HG03159 (cell line): Measurements from ENCODE around the gene CHRNA9.

Experiments
- ATAC-seq: cut with Tn5 transposase; IDR thresholded peaks from one replicate; pipeline ENCODE4 v1.9.1; 2021; ENCODE audit warnings: mild to moderate bottlenecking, moderate library complexity; ENCODE audit not compliant: unreplicated experiment

CHRNA9 gene

GRCh38 chr4:40337051-40337450 lies 1.9 kb downstream of the CHRNA9 start:
- ATAC-seq = no peak

- no peak for ATAC-seq
Measured at GRCh38 chr4:40337523-40337922, 2.4 kb downstream of the CHRNA9 start.

DNA sequence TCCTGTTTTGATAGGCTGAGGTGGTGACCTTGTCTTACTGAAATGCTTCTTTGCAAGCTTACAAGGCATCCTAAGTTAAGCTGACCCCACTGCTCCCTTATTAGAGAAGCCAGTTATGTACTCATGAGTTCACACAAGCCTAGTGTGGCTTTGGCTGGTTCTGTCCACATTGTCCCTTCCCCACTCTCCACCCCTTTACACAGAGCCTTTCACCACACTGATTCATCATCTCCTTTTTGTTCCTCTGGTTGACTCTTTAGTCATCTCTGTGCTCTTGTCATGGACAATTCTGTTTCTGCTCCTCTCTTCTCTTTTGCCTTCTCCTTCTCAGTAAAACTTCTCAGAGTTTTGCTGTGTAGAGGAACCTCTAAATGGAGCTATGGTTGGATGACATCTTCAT lies 4.9 kb downstream of the CHRNA9 start:
- ATAC-seq = no peak

GRCh38 chr4:40347472-40347871 lies 12.3 kb downstream of the CHRNA9 start:
- ATAC-seq = no peak

DNA sequence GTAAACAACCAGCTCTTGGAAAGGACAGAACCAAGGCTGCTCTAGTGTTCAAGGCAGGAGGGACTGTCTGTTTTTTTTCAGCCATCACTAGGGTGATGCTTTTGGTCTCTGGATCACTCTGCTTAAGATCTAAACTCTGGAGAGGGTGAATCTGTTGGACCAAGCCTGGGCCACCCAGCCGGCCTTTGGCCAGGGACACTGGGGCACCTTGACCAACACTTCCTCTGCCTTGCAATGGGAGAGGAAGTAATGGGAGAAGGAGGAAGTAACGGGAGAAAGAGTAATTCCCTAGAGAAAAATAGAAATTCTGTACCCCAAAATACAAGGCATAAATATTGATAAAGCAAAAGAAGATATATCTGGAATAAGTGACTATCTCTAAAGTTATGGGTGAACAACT lies 12.9 kb downstream of the CHRNA9 start:
- ATAC-seq = no peak

GRCh38 chr4:40349561-40350198 lies 14.5 kb downstream of the CHRNA9 start:
- ATAC-seq = no peak

GRCh38 chr4:40350627-40351227 lies 15.6 kb downstream of the CHRNA9 start:
- no peak for ATAC-seq

DNA sequence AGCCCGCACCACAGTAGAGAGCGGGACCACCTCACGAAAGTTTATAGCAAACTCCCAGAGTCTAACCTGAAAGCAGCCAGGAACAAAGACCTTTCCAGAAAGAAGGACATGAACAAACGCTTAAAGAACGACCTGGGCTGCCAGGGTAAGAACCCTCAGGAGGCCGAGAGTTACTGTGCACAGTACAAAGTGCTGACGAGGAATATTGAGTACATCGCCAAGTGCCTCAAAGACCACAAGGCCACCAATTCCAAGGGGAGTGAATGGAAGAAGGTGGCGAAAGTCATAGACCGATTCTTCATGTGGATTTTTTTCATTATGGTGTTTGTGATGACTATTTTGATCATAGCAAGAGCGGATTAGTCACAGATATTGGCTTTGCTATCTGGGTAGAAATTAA lies 19.0 kb downstream of the CHRNA9 start:
- no peak for ATAC-seq

DNA sequence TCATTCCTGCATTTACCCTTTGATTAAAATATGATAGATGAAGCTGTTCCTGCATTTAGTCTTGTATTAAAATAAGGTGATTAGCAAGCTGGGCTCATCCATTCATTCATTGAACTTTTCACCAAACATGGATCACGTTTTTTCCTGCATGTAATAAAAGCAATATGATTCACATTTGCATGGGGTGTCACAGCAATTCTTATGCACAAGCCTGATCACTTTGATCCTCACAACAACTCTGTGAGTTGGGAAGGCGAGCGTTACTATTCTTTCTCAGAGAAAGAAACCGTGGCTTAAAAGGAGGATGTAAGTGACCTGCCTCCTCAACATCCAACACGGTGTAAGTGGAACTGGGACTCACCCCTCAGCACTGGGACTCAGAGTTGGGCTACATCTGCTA lies 20.0 kb downstream of the CHRNA9 start:
- ATAC-seq = no peak

- no peak for ATAC-seq
Measured at GRCh38 chr4:40357738-40358137, 22.6 kb downstream of the CHRNA9 start.

DNA sequence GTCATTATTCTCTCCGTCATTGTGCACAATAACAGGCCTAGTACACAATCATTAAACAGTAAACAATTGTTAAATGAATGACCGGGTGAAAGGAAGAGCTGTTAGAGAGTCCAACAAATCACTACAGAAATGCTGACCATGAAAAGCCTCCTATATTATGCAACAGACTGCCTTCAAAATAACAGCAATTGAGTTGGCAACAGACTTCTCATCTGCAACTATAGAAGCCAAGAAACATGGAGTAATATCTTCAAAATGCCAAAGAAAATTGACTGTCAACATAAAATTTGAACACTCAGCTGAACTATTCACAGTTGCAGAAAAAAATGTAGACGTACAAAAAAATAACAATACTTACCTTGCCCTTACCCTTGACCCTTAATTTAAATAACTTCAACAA lies 26.2 kb downstream of the CHRNA9 start:
- ATAC-seq = no peak

DNA sequence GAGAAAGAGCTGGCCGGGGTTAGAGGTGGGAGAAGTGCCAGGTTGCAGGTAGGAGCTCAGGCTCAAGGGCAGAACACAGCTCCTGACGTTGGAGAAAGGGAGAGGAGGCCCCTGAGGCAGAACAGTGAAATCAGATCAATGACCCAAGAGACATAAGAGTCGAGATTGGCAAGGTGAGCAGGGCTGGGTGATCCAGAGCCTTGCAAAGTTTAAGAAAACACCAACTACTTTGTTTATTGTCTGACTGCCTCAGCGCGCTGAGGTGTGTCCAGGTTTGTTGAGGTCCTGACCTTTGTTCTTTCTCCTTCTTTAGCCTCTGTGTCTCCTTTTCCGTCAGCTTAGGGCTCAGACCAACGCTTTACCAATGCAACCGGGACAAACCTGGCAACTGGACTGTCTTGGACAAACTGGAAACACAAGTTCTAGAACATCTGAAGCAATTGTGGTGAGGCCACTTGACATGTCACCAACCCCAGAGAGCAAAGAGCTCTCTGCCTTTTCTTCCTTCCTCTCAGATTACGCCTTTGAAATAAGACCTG lies 28.3 kb downstream of the CHRNA9 start:
- ATAC-seq = no peak

DNA sequence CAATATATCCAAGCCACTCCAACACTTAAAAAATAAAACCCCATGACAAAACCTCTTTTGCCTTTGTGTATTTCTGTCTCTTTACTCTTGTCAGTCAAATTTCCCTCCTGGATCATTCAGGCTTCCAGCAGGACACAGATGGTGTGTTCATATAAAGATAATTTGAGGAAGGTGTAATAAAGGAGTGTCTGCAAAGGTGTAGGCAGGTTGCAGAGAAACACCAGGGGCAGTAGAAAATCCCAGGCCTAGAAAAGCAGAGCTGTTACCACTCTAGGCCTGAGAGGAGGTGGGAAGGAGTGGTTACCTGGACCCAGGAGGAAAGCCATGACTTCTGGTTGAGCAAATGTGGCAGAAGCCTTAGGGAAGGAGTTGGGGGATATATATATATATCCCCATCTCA lies 28.8 kb downstream of the CHRNA9 start:
- ATAC-seq = no peak

GRCh38 chr4:40365766-40366165 lies 30.6 kb downstream of the CHRNA9 start:
- ATAC-seq = no peak

- no peak for ATAC-seq
Measured at GRCh38 chr4:40367451-40367850, 32.3 kb downstream of the CHRNA9 start.

- no peak for ATAC-seq
Measured at GRCh38 chr4:40369437-40370274, 34.5 kb downstream of the CHRNA9 start.

DNA sequence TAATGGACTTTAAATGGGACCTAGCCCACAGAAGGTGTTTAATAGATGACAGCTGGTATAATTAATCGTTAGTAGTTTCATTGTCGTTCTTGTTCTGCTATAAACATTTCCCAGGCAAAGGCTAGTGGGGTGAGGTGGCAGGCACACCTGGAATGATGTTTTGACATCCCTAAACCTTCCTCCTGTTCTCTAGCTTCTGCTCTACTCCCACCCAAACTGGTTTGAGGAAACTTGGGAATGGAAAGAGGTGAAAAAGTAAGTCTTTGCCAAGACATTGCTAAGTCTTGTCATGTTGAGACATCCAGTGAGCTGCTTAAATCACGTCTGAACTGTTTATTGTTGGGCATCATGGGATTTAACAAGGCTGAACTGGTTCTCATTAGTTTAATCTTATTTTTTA lies 37.5 kb downstream of the CHRNA9 start:
- ATAC-seq = no peak

GRCh38 chr4:40373636-40374035 lies 38.5 kb downstream of the CHRNA9 start:
- ATAC-seq = no peak

DNA sequence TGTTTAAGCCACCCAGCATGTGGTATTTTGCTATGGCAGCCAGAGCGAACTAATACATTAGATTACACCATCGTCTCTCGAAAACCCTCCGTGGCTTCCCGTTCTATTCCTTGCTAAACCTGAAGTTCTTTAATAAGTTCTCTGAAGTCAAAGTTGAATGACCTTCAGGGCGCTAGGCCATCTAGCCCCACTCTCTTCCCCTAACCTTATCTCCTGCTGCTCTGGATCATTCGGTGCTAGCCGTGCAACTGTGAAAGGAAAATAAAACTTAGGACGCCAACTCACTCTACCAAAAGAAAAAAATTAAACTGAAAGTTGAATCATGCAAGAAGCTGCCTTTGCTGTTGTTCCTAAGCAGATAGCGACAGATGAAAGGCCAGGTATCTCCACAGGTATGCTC lies 40.0 kb downstream of the CHRNA9 start:
- no peak for ATAC-seq

DNA sequence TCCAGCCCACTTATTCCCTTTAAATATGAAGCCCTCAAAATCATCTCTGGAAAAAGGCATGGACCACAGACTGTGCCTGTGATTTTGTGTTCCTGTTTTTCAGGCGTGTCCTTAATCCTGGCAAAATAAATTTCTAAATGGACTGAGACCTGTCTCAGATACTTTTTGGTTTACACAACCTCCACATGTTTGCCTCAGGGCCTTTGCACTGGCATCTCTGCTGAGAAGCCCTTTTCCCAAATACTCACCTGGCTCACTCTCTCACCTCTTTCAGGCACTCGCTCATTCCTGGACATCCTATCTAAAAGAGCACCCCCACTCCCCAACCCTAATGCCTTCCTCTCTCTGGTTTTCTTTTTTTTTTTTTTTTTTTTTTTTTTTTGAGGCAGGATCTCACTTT lies 40.5 kb downstream of the CHRNA9 start:
- no peak for ATAC-seq

- no peak for ATAC-seq
Measured at GRCh38 chr4:40377512-40378365, 42.6 kb downstream of the CHRNA9 start.
